GM12878 (cell line): ENCODE data around the gene MAP1A.

ENCODE experiments used
- CHD2 ChIP-seq: IDR thresholded peaks from 2 replicates; pipeline ENCODE4 v1.6.1; 2011; ENCODE audit warnings: low read depth, low read length, improper control_type of control experiment, borderline replicate concordance
- JUNB ChIP-seq: IDR thresholded peaks from 2 replicates; pipeline ENCODE4 v1.6.1; 2016; ENCODE audit warnings: antibody characterized with exemption, mild to moderate bottlenecking
- NFYA ChIP-seq: IDR thresholded peaks from 2 replicates; pipeline ENCODE4 v1.6.1; 2011; ENCODE audit warnings: low read depth, mild to moderate bottlenecking, low read length, improper control_type of control experiment, borderline replicate concordance
- TF ChIP-seq, protein P1 (sequence below), 3 experiments: IDR thresholded peaks in 2 of 3; conservative IDR thresholded peaks in 1 of 3; 2 replicates each; pipeline ENCODE4 v1.5.1; 2011; ENCODE audit warnings: low read depth in 3 of 3, low read length in 3 of 3, mild to moderate bottlenecking in 3 of 3, control low read depth in 2 of 3, moderate library complexity in 2 of 3, inconsistent platforms in 1 of 3, mixed read lengths in 1 of 3; ENCODE audit not compliant: control insufficient read depth in 2 of 3, insufficient read depth in 1 of 3; ENCODE audit errors: extremely low read depth in 1 of 3

DNA sequence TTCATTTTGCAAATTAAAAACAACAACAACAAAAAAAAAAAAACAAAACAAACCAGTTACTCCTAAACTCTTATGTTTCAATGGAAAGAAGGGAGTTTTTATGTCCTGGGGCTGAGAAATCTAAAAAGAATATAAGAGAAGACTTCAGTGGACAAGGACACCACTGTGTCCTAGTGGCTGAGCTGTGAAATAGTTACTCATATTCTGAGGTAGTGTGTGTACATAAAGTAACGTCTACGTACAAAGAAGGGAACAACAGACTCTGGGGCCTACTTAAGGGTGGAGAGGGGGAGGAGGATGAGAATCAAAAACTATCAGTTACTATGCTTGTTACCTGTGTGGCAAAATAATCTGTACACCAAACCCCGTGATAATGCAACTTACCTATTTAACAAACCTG is 18.4 kb upstream of the MAP1A start:
- TF ChIP-seq JUNB: no peak
- TF ChIP-seq CHD2: no peak
- no peak for TF ChIP-seq NFYA
- TF ChIP-seq, protein P1, sequence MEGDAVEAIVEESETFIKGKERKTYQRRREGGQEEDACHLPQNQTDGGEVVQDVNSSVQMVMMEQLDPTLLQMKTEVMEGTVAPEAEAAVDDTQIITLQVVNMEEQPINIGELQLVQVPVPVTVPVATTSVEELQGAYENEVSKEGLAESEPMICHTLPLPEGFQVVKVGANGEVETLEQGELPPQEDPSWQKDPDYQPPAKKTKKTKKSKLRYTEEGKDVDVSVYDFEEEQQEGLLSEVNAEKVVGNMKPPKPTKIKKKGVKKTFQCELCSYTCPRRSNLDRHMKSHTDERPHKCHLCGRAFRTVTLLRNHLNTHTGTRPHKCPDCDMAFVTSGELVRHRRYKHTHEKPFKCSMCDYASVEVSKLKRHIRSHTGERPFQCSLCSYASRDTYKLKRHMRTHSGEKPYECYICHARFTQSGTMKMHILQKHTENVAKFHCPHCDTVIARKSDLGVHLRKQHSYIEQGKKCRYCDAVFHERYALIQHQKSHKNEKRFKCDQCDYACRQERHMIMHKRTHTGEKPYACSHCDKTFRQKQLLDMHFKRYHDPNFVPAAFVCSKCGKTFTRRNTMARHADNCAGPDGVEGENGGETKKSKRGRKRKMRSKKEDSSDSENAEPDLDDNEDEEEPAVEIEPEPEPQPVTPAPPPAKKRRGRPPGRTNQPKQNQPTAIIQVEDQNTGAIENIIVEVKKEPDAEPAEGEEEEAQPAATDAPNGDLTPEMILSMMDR (IDR thresholded peaks at IDR 0.05 in 2 of 3, conservative IDR thresholded peaks at IDR 0.05 in 1 of 3; ENCODE audit: control insufficient read depth in 2 of 3, extremely low read depth in 1 of 3, insufficient read depth in 1 of 3, low read depth in 3 of 3, low read length in 3 of 3): no peak
